HK-2 (cell line): ENCODE results near the gene KIRREL3.

Experiments used
- DNase-seq: peaks from one replicate; pipeline ENCODE4 v3.0.0-alpha.2; 2018; ENCODE audit not compliant: unreplicated experiment

KIRREL3 gene

GRCh38 chr11:126914941-126915340 is 85.6 kb downstream of the KIRREL3 start:
- DNase-seq, result no peak

- DNase-seq, result no peak
Measured at GRCh38 chr11:126914166-126914565, 86.4 kb downstream of the KIRREL3 start.

- DNase-seq, result no peak
Measured at GRCh38 chr11:126904520-126904919, 96.0 kb downstream of the KIRREL3 start.

GRCh38 chr11:126901783-126902182 is 98.8 kb downstream of the KIRREL3 start:
- DNase-seq, result no peak

- no peak for DNase-seq
Measured at GRCh38 chr11:126899961-126900748, 100.4 kb downstream of the KIRREL3 start.

- DNase-seq, result no peak
Measured at GRCh38 chr11:126898802-126899201, 101.8 kb downstream of the KIRREL3 start.

GRCh38 chr11:126897430-126897829 is 103.1 kb downstream of the KIRREL3 start:
- no peak for DNase-seq

GRCh38 chr11:126896025-126896424 is 104.5 kb downstream of the KIRREL3 start:
- DNase-seq, result no peak

- DNase-seq, result no peak
Measured at GRCh38 chr11:126893796-126894195, 106.8 kb downstream of the KIRREL3 start.

GRCh38 chr11:126892756-126893155 is 107.8 kb downstream of the KIRREL3 start:
- DNase-seq, result no peak

GRCh38 chr11:126891556-126892217 is 108.9 kb downstream of the KIRREL3 start:
- no peak for DNase-seq

GRCh38 chr11:126890561-126890960 is 110.0 kb downstream of the KIRREL3 start:
- DNase-seq, result no peak

GRCh38 chr11:126888115-126888712 is 112.4 kb downstream of the KIRREL3 start:
- no peak for DNase-seq

GRCh38 chr11:126886636-126887035 is 113.9 kb downstream of the KIRREL3 start:
- DNase-seq, result no peak

GRCh38 chr11:126886085-126886484 is 114.5 kb downstream of the KIRREL3 start:
- DNase-seq, result no peak

- no peak for DNase-seq
Measured at GRCh38 chr11:126884594-126884993, 116.0 kb downstream of the KIRREL3 start.

- no peak for DNase-seq
Measured at GRCh38 chr11:126884192-126884591, 116.4 kb downstream of the KIRREL3 start.

- DNase-seq, result no peak
Measured at GRCh38 chr11:126880872-126881271, 119.7 kb downstream of the KIRREL3 start.

GRCh38 chr11:126879516-126879915 is 121.1 kb downstream of the KIRREL3 start:
- DNase-seq, result no peak

GRCh38 chr11:126878913-126879482 is 121.6 kb downstream of the KIRREL3 start:
- DNase-seq, result no peak

GRCh38 chr11:126874831-126875230 is 125.7 kb downstream of the KIRREL3 start:
- no peak for DNase-seq

GRCh38 chr11:126874276-126874675 is 126.3 kb downstream of the KIRREL3 start:
- DNase-seq, result no peak

- DNase-seq, result no peak
Measured at GRCh38 chr11:126871792-126872191, 128.8 kb downstream of the KIRREL3 start.
